Measurements from ENCODE around the gene MYLK. TPM values are rescaled to one million over a fixed set of nuclear protein-coding genes. Genes with fewer than 3 reads are reported as not detected.
A peak's percentile ranks its signal among the peaks of the same experiment; 100 is the strongest.

The MYLK gene
- total RNA-seq, 4 donors from 2014 or later = 9.7 to 92.8 (median 32.5) TPM

- WGBS, 2 donors = 92 to 94% methylated on average over 1 of the region's 1 CpG
- peak in 1 of 2 donors; percentile 80 for DNase-seq (ENCODE audit: low spot score in 2 of 2)
- H3K4me3 ChIP-seq (ENCODE audit: low read depth, poor library complexity, severe bottlenecking) = no peak overlapping the region
- intact Hi-C loops (cut with DNase I; ENCODE audit: low total_unique reads) = no loop called here
- TF ChIP-seq, protein P1, sequence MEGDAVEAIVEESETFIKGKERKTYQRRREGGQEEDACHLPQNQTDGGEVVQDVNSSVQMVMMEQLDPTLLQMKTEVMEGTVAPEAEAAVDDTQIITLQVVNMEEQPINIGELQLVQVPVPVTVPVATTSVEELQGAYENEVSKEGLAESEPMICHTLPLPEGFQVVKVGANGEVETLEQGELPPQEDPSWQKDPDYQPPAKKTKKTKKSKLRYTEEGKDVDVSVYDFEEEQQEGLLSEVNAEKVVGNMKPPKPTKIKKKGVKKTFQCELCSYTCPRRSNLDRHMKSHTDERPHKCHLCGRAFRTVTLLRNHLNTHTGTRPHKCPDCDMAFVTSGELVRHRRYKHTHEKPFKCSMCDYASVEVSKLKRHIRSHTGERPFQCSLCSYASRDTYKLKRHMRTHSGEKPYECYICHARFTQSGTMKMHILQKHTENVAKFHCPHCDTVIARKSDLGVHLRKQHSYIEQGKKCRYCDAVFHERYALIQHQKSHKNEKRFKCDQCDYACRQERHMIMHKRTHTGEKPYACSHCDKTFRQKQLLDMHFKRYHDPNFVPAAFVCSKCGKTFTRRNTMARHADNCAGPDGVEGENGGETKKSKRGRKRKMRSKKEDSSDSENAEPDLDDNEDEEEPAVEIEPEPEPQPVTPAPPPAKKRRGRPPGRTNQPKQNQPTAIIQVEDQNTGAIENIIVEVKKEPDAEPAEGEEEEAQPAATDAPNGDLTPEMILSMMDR (IDR thresholded peaks at IDR 0.05) = no peak
- TF ChIP-seq POLR2A (IDR thresholded peaks at IDR 0.05) = no peak
Observed at GRCh38 chr3:123658118-123658851, 225.8 kb downstream of the MYLK start.

DNA sequence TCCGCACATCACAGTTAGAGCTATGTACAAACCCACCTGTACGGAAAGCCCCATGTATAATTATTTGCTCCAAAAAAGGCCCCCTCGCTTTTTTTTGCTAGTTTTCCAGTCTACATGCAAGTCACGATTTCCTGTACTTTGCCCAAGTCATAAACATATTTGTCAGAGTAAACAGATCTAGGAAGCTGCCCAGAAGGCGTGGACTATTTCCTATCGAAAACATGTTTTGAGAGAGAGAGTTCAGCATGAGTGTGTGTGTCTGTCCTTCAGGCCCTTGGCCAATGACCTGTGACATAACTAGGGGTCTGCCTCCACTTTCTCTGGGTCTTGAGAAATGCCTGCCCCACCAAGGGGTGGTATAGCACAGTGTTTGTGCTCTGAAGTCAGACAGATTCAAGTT, 226.6 kb downstream of the MYLK start:
- DNase-seq (ENCODE audit: low spot score in 2 of 2) = peak in 1 of 2 donors; percentile 53
- WGBS, 2 donors = 71 to 72% methylated on average over 6 of the region's 6 CpGs
- TF ChIP-seq POLR2A (IDR thresholded peaks at IDR 0.05) = no peak
- TF ChIP-seq, protein P1 (IDR thresholded peaks at IDR 0.05) = no peak
- intact Hi-C loops (cut with DNase I; ENCODE audit: low total_unique reads) = no loop called here
- H3K4me3 ChIP-seq (ENCODE audit: low read depth, poor library complexity, severe bottlenecking) = no peak overlapping the region

- TF ChIP-seq, protein P1 (IDR thresholded peaks at IDR 0.05) = no peak
- TF ChIP-seq POLR2A (IDR thresholded peaks at IDR 0.05) = no peak
- intact Hi-C loops (cut with DNase I; ENCODE audit: low total_unique reads) = no loop called here
- WGBS, 2 donors = 90 to 93% methylated on average over 10 of the region's 10 CpGs
- no peak for DNase-seq (ENCODE audit: low spot score in 2 of 2)
- no peak overlapping the region for H3K4me3 ChIP-seq (ENCODE audit: low read depth, poor library complexity, severe bottlenecking)
Observed at GRCh38 chr3:123657111-123657510, 227.0 kb downstream of the MYLK start.

GRCh38 chr3:123656691-123657090, 227.4 kb downstream of the MYLK start:
- no peak for DNase-seq (ENCODE audit: low spot score in 2 of 2)
- no peak overlapping the region for H3K4me3 ChIP-seq (ENCODE audit: low read depth, poor library complexity, severe bottlenecking)
- TF ChIP-seq POLR2A (IDR thresholded peaks at IDR 0.05) = no peak
- TF ChIP-seq, protein P1 (IDR thresholded peaks at IDR 0.05) = no peak
- intact Hi-C loops (cut with DNase I; ENCODE audit: low total_unique reads) = no loop called here
- 87 to 89% methylated on average over 2 of the region's 2 CpGs for WGBS, 2 donors

- no peak for TF ChIP-seq POLR2A (IDR thresholded peaks at IDR 0.05)
- TF ChIP-seq, protein P1 (IDR thresholded peaks at IDR 0.05) = no peak
- intact Hi-C loops (cut with DNase I; ENCODE audit: low total_unique reads) = no loop called here
- no peak for DNase-seq (ENCODE audit: low spot score in 2 of 2)
- 89 to 90% methylated on average over 3 of the region's 3 CpGs for WGBS, 2 donors
- no peak overlapping the region for H3K4me3 ChIP-seq (ENCODE audit: low read depth, poor library complexity, severe bottlenecking)
Observed at GRCh38 chr3:123656274-123656673, 227.9 kb downstream of the MYLK start.

DNA sequence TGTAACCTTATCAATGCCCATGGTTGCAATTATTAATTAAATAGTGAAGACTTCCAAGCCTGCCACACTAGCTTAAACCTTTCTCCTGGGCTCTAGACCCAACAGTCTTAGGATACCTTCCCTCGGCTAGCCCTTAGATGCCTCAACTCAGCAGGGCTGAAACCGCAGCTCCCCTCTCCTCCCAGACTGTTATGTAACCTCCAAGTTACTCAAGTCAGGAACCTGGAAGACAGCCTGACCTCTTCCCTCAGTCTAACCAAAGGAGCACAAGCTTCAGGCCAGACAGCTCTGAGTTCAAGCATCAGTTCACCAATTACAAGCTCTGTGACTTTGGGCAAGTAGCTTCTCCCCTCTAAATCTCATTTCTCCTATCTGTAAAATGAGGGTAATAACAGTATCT, 228.7 kb downstream of the MYLK start:
- WGBS, 2 donors = 75 to 87% methylated on average over 2 of the region's 2 CpGs
- no peak overlapping the region for H3K4me3 ChIP-seq (ENCODE audit: low read depth, poor library complexity, severe bottlenecking)
- TF ChIP-seq POLR2A (IDR thresholded peaks at IDR 0.05) = no peak
- TF ChIP-seq, protein P1 (IDR thresholded peaks at IDR 0.05) = no peak
- intact Hi-C loops (cut with DNase I; ENCODE audit: low total_unique reads) = no loop called here
- DNase-seq (ENCODE audit: low spot score in 2 of 2) = no peak

All from lower leg skin (tissue), 4 donors.